T-helper 1 cell (primary cell): Measurements from ENCODE around the gene C19orf12.

Experiments
- DNase-seq, 5 donors: peaks; one replicate each; pipeline ENCODE4 v3.0.0-alpha.2; 2012 to 2020
- total RNA-seq, 4 donors: gene quantifications; one replicate each; lab custom pipeline; 2026; lab: John Stamatoyannopoulos, UW

The C19orf12 gene
- 15.5 to 25.2 (median 18.0) reads per million in 4 donors for total RNA-seq

- peak in 3 of 5 donors; percentile 33 to 56 (median 53) for DNase-seq
These were observed at the start of gene C19orf12 for GRCh38 chr19:29714953-29715700. Gene C19orf12, minus strand, starts transcription at chr19:29715261. Its CDS starts 6,848 bp downstream, at chr19:29708413.

- DNase-seq: no peak
These were observed 49.3 kb upstream of the C19orf12 start for GRCh38 chr19:29764361-29764760.

- no peak for DNase-seq
These were observed 48.1 kb upstream of the C19orf12 start for GRCh38 chr19:29763196-29763595.

- no peak for DNase-seq
These were observed 46.6 kb upstream of the C19orf12 start for GRCh38 chr19:29761575-29762232.

- no peak for DNase-seq
These were observed 45.9 kb upstream of the C19orf12 start for GRCh38 chr19:29760752-29761502.

GRCh38 chr19:29759359-29759758 lies 44.3 kb upstream of the C19orf12 start:
- DNase-seq: no peak

- DNase-seq: no peak
These were observed 43.8 kb upstream of the C19orf12 start for GRCh38 chr19:29758863-29759262.

GRCh38 chr19:29757551-29757950 lies 42.5 kb upstream of the C19orf12 start:
- DNase-seq: no peak

GRCh38 chr19:29753934-29754305 lies 38.9 kb upstream of the C19orf12 start:
- no peak for DNase-seq

- no peak for DNase-seq
These were observed 38.3 kb upstream of the C19orf12 start for GRCh38 chr19:29753190-29753933.

GRCh38 chr19:29752450-29753025 lies 37.5 kb upstream of the C19orf12 start:
- DNase-seq: no peak

GRCh38 chr19:29751932-29752331 lies 36.9 kb upstream of the C19orf12 start:
- no peak for DNase-seq

- DNase-seq: no peak
These were observed 34.9 kb upstream of the C19orf12 start for GRCh38 chr19:29750001-29750400.

- DNase-seq: no peak
These were observed 34.2 kb upstream of the C19orf12 start for GRCh38 chr19:29748996-29749849.

- DNase-seq: no peak
These were observed 30.2 kb upstream of the C19orf12 start for GRCh38 chr19:29745253-29745652.

- DNase-seq: no peak
These were observed 28.6 kb upstream of the C19orf12 start for GRCh38 chr19:29743681-29744080.

- no peak for DNase-seq
These were observed 26.7 kb upstream of the C19orf12 start for GRCh38 chr19:29741776-29742175.

GRCh38 chr19:29741226-29741625 lies 26.2 kb upstream of the C19orf12 start:
- DNase-seq: no peak

- no peak for DNase-seq
These were observed 22.5 kb upstream of the C19orf12 start for GRCh38 chr19:29737461-29738000.

- no peak for DNase-seq
These were observed 20.8 kb upstream of the C19orf12 start for GRCh38 chr19:29735829-29736228.

- no peak for DNase-seq
These were observed 16.3 kb upstream of the C19orf12 start for GRCh38 chr19:29731331-29731850.
